GM18502 (cell line): ENCODE measurements around the gene UBFD1.
"Not testable (repeated sequence)": the region's sequence is repeated elsewhere in the genome, so short reads cannot be mapped to it uniquely, and the experiment has no call there.

Experiments used
- ATAC-seq: cut with Tn5 transposase; IDR thresholded peaks from one replicate; pipeline ENCODE4 v1.9.1; 2021; ENCODE audit warnings: mild to moderate bottlenecking; ENCODE audit not compliant: unreplicated experiment, poor library complexity

UBFD1 gene

DNA sequence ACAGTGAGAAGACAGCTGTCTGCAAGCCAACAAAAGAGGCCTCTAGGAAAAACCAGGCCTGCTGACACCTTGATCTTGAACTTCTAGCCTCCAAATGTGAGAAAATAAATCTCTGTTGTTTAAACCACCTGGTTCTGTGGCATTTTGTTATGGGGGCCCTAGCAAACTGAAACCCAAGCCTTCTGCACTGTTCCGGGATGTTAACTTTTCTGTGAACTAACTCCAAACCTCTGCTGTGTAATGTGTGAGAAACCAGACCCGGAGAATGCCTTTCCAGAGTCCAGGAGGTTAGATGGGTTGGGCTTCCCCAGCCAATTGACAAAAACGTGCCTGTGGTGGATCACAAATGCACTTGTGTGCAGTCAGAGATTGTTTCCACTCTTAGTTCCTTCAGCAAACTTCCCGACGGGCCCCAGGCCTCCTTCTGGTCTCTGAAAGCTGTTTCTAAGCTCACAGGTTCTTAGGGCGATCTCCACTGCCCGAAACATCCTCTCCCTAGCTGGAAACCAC is 33.6 kb upstream of the UBFD1 start:
- ATAC-seq: no peak

- no peak for ATAC-seq
These were observed 32.6 kb upstream of the UBFD1 start for GRCh38 chr16:23524886-23525285.

GRCh38 chr16:23527961-23528643 is 29.4 kb upstream of the UBFD1 start:
- ATAC-seq: no peak

DNA sequence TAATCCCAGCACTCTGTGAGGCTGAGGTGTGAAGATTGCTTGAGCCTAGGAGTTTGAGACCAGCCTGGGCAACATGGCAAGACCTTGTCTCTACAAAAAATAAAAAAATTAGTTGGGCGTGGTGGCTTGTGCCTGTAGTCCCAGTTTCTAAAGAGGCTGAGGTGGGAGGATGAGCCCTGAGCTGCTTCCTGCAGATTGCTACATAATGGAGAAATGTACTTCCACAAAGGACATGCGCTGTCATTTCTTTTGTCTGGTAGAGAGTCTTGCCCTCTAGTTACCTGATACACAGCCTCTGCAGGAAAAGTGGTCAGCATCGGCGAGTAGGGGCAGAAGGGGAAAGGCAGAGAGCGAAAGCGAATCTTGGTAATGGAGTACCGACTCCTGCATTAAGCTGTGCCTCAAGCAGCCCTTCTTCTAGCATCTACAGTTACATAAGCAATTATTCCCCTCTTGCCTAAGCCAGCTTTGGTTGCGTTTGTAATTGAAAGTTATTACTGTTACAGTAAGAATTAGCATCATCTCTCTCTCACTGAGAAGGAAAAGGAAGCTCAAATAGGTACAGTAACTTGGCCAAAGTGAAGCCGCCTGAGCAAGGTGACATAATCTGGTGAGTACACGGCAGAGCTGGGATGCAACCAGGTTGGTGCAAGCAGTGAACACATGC is 28.8 kb upstream of the UBFD1 start:
- ATAC-seq: no peak

DNA sequence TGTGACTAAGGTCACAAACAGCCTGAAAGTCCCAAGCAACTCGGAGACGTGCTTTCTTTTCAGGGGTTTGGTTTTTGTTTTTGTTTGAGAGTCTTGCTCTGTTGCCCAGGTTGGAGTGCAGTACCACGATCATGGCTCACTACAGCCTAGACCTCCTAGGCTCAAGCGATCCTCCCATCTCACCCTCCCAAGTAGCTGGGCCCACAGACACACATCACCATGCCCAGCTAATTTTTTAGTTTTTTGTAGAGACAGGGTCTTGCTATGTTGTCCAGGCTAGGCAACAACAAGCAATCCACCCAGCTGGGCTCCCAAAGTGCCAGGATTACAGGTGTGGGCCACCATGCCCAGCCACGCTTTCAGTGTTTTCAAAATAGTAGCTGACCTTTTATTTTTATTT is 27.5 kb upstream of the UBFD1 start:
- no peak for ATAC-seq

GRCh38 chr16:23532448-23532847 is 25.1 kb upstream of the UBFD1 start:
- ATAC-seq: no peak

DNA sequence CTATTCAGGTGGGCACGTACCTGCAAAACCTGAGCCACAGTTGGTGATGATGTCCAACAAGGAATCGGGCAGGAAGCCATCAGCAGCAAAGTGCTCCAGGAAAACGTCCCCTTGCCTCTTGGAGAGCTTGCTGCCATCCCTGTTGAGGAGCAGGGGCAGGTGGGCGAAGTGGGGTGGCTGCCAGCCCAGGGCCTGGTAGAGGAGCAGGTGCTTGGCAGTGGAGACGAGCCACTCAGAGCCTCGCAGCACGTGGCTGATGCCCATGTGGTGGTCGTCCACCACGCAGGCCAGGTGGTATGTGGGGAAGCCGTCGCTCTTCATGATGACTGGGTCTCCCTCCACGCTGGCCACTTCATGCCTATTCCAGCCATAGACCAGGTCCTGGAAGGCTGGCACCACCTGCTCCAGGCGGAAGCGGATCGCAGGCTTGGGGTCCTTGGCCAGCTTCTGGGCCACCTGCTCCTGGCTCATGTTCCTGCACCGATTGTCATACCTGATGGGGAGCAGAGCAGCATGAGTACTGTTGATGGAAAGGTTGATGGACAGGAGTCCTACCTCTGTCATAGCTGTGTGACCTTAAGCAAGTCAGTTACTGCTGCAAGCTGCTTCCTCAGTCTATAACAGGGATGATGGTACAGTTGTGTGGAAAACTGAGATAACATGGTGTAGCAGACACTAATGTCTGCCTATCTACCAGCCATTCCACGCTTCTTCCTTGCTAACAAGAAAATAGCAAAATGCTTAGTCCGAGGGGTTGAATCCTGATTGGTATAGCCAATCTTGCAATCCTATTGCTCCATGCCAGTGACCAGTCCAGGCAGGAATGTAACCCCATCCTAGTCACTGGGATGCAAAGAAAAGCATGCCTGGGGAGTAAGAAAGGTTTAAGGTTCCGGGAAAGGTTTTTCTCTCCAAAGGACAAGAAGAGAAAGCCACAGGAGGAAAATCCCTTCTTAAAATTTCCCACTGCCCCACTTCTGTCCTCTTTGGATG is 22.4 kb upstream of the UBFD1 start:
- ATAC-seq: no peak

DNA sequence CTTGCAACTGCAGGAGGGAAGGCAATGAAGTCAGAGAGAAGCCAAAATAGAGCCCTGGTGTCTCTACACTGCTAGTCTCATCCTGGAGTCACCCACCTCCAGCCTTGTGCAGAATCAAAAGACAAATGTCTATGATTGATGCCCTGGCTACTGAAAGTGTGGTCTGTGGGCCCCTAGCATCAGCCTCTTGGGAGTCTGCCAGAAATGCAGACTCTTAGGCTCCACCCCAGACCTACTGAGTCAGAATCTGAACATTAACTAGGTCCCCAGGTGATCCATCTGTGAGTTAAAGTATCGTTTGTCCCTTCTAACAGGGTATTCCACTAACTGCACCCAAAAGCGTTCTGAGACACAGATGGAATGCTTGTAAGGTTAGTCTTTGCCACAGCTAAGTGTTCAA is 21.6 kb upstream of the UBFD1 start:
- ATAC-seq: no peak

DNA sequence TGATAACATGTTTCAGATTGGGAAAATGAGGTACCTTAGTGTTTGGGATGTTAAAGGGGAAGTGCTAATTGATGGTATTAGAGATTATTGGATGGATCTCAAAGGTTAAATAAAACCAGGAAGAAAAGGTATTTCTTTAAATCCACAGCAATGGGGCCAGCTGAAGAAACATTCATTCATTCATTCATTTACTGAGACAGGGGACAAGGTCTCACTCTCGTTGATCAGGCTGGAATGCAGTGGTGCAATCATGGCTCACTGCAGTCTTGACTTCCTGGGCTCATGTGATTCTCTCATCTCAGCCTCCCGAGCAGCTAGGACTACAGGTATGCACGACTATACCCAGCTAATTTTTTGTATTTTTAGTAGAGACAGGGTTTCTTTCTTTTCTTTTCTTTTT is 20.1 kb upstream of the UBFD1 start:
- no peak for ATAC-seq

- ATAC-seq: no peak
These were observed 18.6 kb upstream of the UBFD1 start for GRCh38 chr16:23538919-23539278.

- no peak for ATAC-seq
These were observed 17.3 kb upstream of the UBFD1 start for GRCh38 chr16:23539984-23540816.

- not testable (repeated sequence) for ATAC-seq
These were observed 16.7 kb upstream of the UBFD1 start for GRCh38 chr16:23540817-23541178.

DNA sequence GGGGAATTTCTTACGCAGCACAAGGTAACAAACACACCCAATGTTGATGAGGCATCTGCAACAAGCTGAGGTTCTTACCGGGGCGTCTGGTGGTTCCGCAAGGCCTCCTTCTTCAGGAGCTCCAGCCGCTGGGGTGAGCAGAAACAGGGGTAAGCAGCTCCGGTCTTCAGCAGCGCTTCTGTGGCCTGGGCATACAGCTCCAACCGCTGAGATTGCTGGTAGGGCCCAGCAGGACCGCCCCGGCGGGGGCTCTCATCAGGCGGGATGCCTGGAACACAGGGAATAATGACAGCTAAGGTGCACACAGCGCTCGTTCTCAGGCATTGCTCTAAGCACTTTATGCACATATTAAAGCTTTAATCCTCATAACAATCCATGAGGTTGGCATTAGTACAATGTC is 13.1 kb upstream of the UBFD1 start:
- ATAC-seq: no peak

GRCh38 chr16:23549938-23550337 is 7.6 kb upstream of the UBFD1 start:
- no peak for ATAC-seq

DNA sequence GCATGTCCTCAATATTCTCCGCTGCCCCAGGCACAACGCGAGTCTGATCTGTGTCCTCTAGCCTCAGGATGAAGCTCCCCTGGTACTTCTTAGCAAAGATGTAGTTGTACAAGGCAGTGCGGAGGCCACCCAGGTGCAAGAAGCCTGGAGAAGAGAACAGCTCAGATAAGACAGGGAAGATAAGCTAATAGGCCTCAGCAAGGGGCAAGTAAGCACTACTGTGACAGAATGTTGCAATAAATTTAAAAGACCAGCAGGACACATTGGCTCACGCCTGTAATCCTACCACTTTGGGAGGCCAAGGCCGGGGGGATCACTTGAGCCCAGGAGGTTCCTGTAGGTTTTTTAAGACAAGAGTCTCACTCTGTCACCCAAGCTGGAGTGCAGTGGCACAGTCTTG is 5.4 kb upstream of the UBFD1 start:
- ATAC-seq: no peak

- ATAC-seq: no peak
These were observed 3.0 kb upstream of the UBFD1 start for GRCh38 chr16:23554536-23554935.

DNA sequence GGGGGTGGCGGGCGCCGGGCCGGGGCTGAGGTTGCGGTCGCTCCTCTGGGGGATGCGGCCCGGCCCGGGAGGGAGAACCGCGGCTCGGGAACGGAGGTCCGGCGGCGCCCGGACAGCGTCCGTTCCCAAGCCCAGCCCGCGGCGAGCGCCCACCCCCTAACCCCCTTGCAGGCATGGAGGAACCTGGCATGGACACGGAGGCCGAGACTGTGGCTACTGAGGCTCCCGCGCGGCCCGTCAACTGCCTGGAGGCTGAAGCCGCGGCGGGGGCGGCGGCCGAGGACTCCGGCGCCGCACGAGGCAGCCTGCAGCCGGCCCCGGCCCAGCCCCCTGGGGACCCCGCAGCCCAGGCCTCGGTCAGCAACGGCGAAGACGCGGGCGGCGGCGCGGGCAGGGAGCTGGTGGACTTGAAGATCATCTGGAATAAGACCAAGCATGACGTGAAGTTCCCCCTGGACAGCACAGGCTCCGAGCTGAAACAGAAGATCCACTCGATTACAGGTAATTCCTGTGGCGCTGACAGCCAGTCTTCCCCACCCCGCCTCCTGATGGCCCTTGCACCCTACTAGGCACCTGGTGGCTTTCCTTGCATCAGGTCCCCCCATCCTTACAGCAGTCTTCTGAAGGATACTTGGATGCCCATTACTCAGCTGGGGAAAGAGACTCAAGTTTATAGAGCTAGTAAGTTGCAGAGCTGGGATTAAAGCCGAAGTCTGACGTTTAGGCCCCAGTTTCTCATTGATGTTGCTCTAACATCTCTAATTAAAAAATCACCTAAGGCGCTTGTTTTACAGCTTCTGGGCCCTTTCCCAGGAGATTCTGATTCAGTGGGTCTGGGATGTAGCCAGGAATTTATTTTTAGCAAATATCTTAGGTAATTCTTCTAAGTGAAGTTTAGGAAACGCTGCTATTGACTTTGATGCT is 514 bp downstream of the UBFD1 start:
- ATAC-seq: no peak

GRCh38 chr16:23561586-23561985 is 4.1 kb downstream of the UBFD1 start:
- ATAC-seq: no peak

DNA sequence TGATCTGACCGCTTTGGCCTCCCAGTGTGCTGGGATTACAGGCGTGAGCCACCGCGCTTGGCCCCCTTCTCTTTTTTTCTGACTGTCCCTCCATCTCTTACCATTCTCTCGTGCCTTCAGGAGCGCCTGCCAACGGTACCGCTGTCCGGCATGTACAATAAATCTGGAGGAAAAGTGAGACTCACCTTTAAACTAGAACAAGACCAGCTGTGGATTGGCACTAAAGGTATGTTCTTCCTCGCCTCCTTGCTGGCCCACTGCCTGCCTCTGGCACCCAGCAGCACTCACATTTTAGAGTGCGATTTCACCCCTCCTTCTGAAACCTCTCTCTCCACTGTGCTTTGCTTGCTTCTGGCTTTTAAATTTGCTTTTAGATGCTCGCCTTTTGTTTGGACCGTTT is 5.0 kb downstream of the UBFD1 start:
- no peak for ATAC-seq
